ENCODE results near the gene UNC119. TPM values are rescaled to one million over a fixed set of nuclear protein-coding genes. Genes with fewer than 3 reads are reported as not detected.

The UNC119 gene
- total RNA-seq, 2 experiments from 2014 or later, result 27.8 to 35.8 TPM

DNA sequence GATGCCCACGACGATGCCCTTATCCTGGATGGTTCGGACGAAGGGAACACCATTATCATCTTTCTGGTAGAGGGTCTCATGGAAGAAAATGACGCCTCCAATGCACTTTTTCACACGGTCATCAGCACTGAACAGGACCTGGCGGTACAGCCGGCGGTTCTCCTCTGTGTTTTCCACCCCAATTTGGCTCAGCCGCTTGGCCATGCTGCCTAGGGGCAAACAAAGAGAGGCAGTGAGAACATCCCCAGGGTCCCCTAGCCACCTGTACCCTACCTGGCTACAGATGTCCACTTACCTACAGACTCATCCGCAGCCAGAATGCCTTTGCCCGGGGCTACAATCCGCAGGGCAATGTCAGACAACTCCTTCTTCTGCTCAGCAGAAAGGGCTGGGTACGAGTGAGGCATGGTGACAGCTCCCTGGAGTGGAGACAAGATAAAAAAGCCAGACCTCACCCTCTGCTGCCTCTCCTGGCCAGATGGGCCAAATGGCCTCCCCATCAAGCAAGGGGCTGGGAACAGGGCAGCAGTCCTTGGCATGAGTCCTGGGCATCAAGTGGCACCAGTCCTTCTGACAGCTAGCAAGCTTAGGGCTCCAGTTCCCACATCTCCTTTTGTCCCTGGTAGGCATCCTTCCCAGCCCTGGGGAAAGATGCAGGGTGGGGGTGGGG lies 22.8 kb upstream of the UNC119 start:
- CTCF ChIA-PET, result interaction anchor here (1.4 kb wide), 1 partner anchor 22 kb away, joined by 5 read pairs; the partner anchor contains the start of gene UNC119
- POLR2A ChIA-PET, result interaction anchor here (0.9 to 1.3 kb wide), 2 partner anchors 24 to 190 kb away, joined by 3 to 4 read pairs; no protein-coding TSS in a partner anchor

DNA sequence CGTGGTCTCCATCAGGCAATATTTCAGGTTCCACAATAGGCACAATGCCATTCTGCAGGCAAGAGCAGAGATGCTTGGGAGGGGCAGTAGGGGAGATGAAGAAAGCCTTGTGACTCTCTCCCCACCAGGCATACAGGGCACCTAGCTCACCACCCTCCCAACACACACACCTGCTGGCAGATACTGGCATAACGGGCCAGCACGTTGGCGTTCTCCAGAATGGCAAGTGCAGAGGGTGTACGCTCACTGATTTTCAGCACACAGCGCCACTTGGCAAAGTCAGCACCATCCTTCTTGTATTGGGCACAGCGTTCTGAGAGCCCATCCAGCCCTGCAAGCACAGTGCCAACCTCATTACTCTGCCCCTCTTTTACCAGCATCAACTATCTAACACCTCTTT lies 22.1 kb upstream of the UNC119 start:
- CTCF ChIA-PET, result interaction anchor here (1.4 kb wide), 1 partner anchor 22 kb away, joined by 5 read pairs; the partner anchor contains the start of gene UNC119
- POLR2A ChIA-PET, result no interaction called here

DNA sequence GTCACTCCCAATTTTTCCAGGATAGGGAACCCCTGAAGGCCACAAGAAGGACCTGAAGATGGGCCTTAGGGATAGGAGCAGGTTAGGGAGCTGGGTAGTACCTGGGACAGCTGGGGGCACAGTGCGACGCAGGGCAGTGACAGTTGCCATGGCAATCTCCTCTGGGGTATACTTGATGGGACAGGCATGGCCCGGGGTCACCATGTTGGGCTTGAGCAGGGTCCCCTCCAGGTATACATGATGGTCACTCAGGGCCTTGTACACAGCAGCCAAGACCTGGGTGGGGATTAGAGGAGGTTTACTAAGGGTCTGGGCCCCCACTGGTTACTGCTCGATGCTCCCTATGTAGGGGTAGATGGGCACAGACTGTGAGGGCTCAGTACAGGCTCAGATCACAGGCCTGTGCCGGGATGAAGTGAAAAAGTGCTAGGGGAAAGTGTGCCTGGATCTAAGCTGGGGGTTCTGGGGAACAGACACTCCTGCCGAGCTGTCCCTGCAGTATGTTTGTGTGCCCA lies 21.6 kb upstream of the UNC119 start:
- CTCF ChIA-PET, result interaction anchor here (1.4 kb wide), 1 partner anchor 21 kb away, joined by 5 read pairs; the partner anchor contains the start of gene UNC119
- POLR2A ChIA-PET, result no interaction called here

DNA sequence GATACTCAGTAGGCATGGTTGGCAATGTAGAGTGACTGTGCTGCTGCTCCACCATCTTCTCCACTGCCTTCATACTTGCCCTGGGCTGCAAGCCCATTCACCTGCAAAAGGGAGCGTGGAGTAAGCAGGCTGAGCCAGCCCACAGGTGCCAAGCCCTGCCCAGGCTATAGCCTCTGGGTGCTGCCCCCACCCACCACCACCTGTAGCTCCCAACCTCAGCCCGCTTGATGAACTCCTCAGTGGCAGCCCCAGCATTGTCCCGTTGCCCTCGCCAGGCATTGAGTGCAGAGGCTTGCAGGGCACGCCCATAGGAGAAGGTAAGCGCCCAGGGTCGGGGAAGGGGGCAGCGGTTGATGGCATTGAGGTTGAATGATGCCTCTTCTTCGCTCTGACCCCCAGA lies 21.1 kb upstream of the UNC119 start:
- POLR2A ChIA-PET, result no interaction called here

DNA sequence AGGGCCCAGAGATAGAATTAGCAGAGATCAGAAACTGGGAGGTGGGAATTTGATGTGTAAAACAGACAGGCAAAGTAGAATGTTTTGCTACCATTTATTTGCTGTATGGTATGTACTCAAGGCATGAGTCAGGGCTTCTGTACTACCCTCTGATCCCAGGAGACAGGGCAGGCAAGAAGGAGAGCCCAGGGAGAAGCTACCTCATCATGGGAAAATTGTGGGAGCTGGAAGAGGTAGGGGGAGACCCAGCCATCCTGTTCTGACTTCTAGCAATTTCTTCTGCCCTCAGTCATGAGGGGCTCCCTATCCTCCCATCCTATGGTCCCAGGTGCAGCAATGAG lies 20.6 kb upstream of the UNC119 start:
- CTCF ChIA-PET, result no interaction called here
- POLR2A ChIA-PET, result interaction anchor here (0.7 kb wide), 1 partner anchor 26 kb away, joined by 3 read pairs; no protein-coding TSS in a partner anchor

More for the DNA sequence above, 21.1 kb upstream of the UNC119 start:
- CTCF ChIA-PET, result no interaction called here

- POLR2A ChIA-PET, result interaction anchor here (0.6 to 1.5 kb wide), 5 partner anchors 21 to 147 kb away, joined by 3 to 5 read pairs (median 3); partner anchors contain the start of gene RPL23A
- CTCF ChIA-PET, result interaction anchor here (1.0 to 2.1 kb wide), 2 partner anchors 18 to 25 kb away, joined by 3 to 10 read pairs; no protein-coding TSS in a partner anchor
Observed at GRCh38 chr17:28572259-28573039, 20.0 kb upstream of the UNC119 start.

GRCh38 chr17:28571361-28572122 lies 19.1 kb upstream of the UNC119 start, which contains the start of gene PIGS:
TSS of gene PIGS (minus strand) at chr17:28571524. CDS start at chr17:28571496, 28 bp downstream.
- POLR2A ChIA-PET, result interaction anchor here (0.6 to 1.8 kb wide), 10 partner anchors 20 to 236 kb away, joined by 3 to 8 read pairs (median 4); partner anchors contain the start of genes BLTP2, RPL23A and TNFAIP1
- CTCF ChIA-PET, result interaction anchor here (0.7 to 2.1 kb wide), 5 partner anchors 9 to 42 kb away, joined by 3 to 10 read pairs (median 3); no protein-coding TSS in a partner anchor

GRCh38 chr17:28570716-28571360 lies 18.4 kb upstream of the UNC119 start:
- CTCF ChIA-PET, result interaction anchor here (0.6 to 2.1 kb wide), 8 partner anchors 10 to 218 kb away, joined by 3 to 10 read pairs (median 4); no protein-coding TSS in a partner anchor
- POLR2A ChIA-PET, result interaction anchor here (0.6 to 1.8 kb wide), 7 partner anchors 21 to 235 kb away, joined by 3 to 8 read pairs (median 4); partner anchors contain the start of genes BLTP2, RPL23A and TNFAIP1

GRCh38 chr17:28569446-28569845 lies 17.0 kb upstream of the UNC119 start:
- CTCF ChIA-PET, result interaction anchor here (1.2 kb wide), 1 partner anchor 16 kb away, joined by 5 read pairs; no protein-coding TSS in a partner anchor
- POLR2A ChIA-PET, result no interaction called here

DNA sequence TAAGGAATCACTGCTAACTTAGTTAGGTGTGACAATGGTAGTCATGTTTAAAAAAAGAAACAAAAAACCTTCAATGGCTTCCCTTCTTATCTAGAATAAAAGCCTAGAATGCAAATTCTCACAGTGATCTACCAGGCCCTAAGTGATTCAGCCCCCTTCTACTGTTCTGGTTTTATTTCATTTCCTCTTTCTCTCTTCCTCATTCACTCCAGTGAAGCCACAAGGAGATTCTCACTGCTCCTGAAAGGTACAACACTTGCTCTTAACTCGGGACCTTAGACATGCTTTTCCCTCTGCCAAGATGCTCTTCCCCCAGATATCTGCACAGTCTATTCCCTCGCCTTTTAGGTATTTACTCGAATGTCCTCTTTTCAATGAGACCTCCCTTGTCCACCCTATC lies 15.2 kb upstream of the UNC119 start:
- ChIA-PET CTCF (no interaction called here), POLR2A (no interaction called here)

DNA sequence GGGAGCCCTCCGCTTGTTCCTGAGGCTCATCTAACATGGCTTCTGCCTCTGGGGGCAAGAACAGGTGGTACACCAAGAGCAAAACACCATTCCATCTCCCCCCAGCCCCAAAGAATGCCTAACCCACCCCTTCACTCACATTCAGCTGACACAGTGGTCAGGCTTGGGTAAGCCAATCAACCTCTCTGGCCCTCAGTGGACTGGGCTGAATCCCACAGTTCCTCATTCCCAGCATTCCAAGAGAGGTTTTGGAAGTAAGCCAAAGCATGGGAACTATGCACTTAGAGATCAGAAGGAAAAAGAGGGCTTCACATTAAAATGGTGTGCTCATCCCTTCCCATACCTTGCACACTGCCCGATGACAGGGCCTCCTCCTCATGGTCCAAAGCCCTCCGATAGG lies 11.1 kb upstream of the UNC119 start:
- ChIA-PET CTCF (no interaction called here), POLR2A (no interaction called here)

DNA sequence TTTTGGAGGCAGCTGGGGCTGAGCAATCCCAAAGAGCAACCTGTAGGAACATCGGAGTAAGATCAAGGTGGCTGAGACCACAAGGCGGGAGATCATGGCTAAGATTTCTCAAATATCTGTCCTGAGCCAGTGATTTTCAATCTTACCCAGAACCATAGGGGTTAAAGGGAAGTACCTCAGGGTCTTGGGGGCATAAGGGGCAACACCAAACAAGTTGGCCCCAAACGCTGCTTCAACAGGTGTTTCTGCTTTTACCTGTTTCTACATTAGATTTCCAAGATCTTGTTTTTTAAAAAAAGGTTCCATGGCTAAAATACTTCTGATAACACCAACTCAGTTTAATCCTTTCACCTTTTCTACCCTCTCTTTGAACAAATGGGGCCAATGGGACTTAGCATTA lies 2.6 kb upstream of the UNC119 start:
- CTCF ChIA-PET, result interaction anchor here (1.5 kb wide), 1 partner anchor 17 kb away, joined by 3 read pairs; the partner anchor contains the start of gene PIGS

DNA sequence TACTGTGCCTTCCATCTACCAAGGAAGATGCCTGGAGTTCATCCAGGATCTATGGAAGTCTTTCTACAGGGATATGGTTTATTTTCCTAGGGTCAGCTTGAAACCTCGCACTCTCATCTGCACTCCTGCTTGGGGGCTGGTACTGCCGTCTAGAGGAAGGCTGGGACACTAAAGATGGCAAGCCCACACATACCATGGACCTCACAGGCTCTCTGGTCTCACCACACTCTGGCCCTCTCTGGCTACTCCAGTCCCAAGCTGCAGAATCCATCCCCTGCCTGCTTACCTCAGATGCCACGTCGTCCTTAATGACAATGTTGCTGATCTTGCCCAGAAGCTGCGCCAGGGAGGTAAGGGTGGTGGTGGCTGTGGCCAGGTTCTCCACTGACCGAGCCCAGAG lies 2.1 kb upstream of the UNC119 start:
- CTCF ChIA-PET, result interaction anchor here (1.5 kb wide), 1 partner anchor 17 kb away, joined by 3 read pairs; the partner anchor contains the start of gene PIGS
- POLR2A ChIA-PET, result no interaction called here

More for the DNA sequence above, 2.6 kb upstream of the UNC119 start:
- POLR2A ChIA-PET, result no interaction called here

DNA sequence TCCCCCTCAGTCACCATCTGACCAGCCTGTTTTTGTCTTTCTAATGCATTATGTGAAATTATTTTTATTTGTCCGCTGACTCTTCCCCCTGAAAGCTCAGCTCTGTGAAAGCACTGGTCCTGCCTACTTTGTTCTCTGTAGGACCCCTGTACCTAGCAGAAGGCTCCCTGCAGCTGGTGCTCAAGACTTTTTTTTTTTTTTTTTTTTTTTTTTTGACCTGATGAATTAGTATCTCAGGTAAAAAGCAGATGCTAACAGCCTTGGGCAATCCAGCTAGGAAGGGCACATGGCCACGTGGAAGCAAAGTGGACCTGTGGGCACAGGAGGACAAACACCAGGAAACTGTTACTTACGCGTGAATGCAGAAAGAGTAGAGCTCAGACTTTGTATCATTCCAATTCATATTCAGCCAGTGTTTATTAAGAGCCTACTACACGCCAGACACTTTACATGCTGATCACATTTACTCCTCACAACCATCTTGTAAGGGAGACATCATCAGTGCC lies 629 bp upstream of the UNC119 start:
- ChIA-PET POLR2A (no interaction called here), CTCF (interaction anchor here (0.7 to 1.1 kb wide), 3 partner anchors 22 to 152 kb away, joined by 3 to 5 read pairs (median 3); no protein-coding TSS in a partner anchor)

- ChIA-PET CTCF (interaction anchor here (0.9 to 1.4 kb wide), 2 partner anchors 14 to 19 kb away, joined by 3 to 4 read pairs; no protein-coding TSS in a partner anchor), POLR2A (interaction anchor here (1.0 kb wide), 2 partner anchors 20 to 48 kb away, joined by 3 read pairs; no protein-coding TSS in a partner anchor)
Observed at GRCh38 chr17:28551421-28552175, 826 bp downstream of the UNC119 start.

DNA sequence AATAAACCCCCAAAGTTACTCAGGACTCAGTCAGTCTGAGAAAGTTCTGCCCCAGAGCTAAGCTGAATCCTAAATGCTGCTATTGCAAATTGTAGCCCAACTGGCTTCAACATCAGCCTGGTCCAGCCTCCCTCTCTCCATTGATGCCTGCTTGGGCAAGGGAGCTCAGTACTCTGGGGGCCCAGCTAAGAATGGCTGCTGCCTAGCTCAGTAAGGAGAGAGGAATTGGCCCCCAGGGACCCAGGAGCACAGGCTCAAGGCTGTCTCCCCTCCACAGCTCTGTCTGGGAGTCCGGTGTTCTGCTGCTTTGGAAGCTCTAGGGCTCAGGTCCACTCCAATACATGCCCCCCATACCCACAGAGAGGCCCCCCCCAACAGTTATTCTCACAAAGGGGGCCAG lies 1.6 kb downstream of the UNC119 start:
- ChIA-PET POLR2A (interaction anchor here (0.7 to 1.1 kb wide), 4 partner anchors 20 to 49 kb away, joined by 3 read pairs; partner anchors contain the start of genes ALDOC and PIGS), CTCF (interaction anchor here (0.9 to 1.4 kb wide), 3 partner anchors 13 to 64 kb away, joined by 3 to 4 read pairs (median 3); no protein-coding TSS in a partner anchor)
